ENCODE data around the gene PEX14.

Gene PEX14

DNA sequence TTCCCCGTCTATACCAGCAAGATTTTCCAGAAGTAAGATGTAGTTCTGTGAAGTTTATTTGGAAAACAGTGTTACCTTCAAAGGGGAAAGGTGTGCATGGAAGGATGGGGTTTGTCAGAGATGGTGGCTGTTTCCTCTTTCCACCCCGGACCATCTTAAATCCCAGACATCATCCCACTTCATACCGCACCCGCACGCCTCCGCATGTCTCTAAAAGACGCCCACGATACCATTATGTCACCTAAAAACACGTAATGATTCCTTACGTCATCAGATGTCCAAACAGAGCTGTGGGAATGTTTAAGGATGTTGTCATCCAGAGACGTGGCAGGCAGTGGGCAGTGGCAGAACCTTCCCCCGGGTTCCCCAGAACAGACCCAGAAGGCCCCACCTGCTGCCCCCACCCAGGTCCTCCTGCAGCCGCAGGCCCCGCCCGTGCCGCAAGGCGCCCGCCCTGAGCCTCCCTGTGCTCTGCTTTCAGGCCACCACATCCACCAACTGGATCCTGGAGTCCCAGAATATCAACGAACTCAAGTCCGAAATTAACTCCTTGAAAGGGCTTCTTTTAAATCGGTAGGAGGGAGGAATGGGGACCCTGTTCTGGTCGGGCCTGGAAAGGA, 152.2 kb downstream of the PEX14 start:
- H3K9ac ChIP-seq (ENCODE audit: insufficient read length, low read depth), result no peak overlapping the region
- H3K9me3 ChIP-seq (ENCODE audit: insufficient read depth, low read length), result no peaks in the 10 kb centered on the region
- peaks cover 29% of the 10 kb centered on the region for H3K36me3 ChIP-seq (ENCODE audit: insufficient read depth, insufficient read length, low read length)
- H3K4me3 ChIP-seq (ENCODE audit: insufficient read length, low read depth), result no peak overlapping the region
- peaks cover 4% of the 10 kb centered on the region for H3K4me1 ChIP-seq (ENCODE audit: insufficient read depth, insufficient read length)
- TF ChIP-seq ZNF274 (IDR thresholded peaks at IDR 0.05; ENCODE audit: low read depth, low read length) (no peak), YY1 (IDR thresholded peaks at IDR 0.05; ENCODE audit: insufficient read depth, insufficient read length) (no peak), SUZ12 (IDR thresholded peaks at IDR 0.05; ENCODE audit: extremely low read depth, insufficient read depth, insufficient read length) (no peak)
- no peak for DNase-seq (ENCODE audit: low read depth, low spot score)
- H3K27me3 ChIP-seq (ENCODE audit: insufficient read depth, insufficient read length), result no peaks in the 10 kb centered on the region

DNA sequence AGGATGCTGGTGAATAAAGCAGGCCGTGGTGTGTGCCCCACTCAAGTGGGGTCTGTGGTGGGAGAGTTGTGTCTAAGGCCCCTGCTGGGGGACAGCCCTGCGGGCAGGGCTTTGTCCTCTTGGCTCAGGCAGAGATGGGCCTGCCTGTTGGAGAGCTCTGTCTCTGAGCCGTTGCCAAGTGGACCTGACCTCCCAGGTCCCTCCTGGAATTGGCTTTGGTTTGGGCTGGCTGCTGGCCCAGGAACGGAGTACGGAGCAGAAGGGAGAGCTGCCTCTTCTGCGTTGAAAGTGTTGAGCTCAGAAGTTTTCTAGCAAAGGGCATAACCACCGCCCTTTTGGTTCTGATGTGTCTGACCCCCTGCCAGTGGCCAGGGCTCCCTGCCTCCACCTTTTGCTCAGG, 153.9 kb downstream of the PEX14 start:
- DNase-seq (ENCODE audit: low read depth, low spot score), result no peak
- Histone ChIP-seq H3K4me1 (ENCODE audit: insufficient read depth, insufficient read length) (peaks cover 10% of the 10 kb centered on the region), H3K4me3 (ENCODE audit: insufficient read length, low read depth) (no peak overlapping the region), H3K9me3 (ENCODE audit: insufficient read depth, low read length) (no peaks in the 10 kb centered on the region), H3K36me3 (ENCODE audit: insufficient read depth, insufficient read length, low read length) (peaks cover 29% of the 10 kb centered on the region), H3K27me3 (ENCODE audit: insufficient read depth, insufficient read length) (no peaks in the 10 kb centered on the region), H3K9ac (ENCODE audit: insufficient read length, low read depth) (no peak overlapping the region)
- TF ChIP-seq ZNF274 (IDR thresholded peaks at IDR 0.05; ENCODE audit: low read depth, low read length) (no peak), YY1 (IDR thresholded peaks at IDR 0.05; ENCODE audit: insufficient read depth, insufficient read length) (no peak), SUZ12 (IDR thresholded peaks at IDR 0.05; ENCODE audit: extremely low read depth, insufficient read depth, insufficient read length) (no peak)

DNA sequence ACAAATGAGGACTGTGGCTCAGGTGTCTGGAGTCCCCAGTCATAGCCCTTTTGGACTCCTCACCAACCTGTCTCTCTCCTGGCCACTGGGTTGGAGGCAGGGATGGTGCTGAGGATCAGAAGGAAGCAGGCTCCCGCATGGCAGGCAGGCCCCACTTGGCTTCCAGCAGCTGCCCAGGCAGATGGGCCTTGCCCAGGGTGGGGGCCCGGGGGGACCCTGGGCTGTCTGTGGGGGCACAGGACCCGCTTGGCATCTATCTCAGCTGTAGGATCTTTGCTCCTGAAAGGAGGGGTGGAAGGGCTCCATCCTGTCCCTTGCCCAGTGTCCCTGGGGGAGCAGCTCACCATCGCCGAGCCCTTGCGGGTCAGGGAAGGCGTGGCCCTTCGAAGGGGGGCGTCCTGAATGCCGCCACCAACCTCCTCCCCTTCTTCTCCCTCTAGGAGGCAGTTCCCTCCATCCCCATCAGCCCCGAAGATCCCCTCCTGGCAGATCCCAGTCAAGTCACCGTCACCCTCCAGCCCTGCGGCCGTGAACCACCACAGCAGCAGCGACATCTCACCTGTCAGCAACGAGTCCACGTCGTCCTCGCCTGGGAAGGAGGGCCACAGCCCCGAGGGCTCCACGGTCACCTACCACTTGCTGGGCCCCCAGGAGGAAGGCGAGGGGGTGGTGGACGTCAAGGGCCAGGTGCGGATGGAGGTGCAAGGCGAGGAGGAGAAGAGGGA, 154.5 kb downstream of the PEX14 start:
- no peak for DNase-seq (ENCODE audit: low read depth, low spot score)
- peaks cover 24% of the 10 kb centered on the region for H3K36me3 ChIP-seq (ENCODE audit: insufficient read depth, insufficient read length, low read length)
- no peaks in the 10 kb centered on the region for H3K9me3 ChIP-seq (ENCODE audit: insufficient read depth, low read length)
- no peak overlapping the region for H3K4me3 ChIP-seq (ENCODE audit: insufficient read length, low read depth)
- no peaks in the 10 kb centered on the region for H3K27me3 ChIP-seq (ENCODE audit: insufficient read depth, insufficient read length)
- H3K4me1 ChIP-seq (ENCODE audit: insufficient read depth, insufficient read length), result peaks cover 10% of the 10 kb centered on the region
- no peak for TF ChIP-seq YY1 (IDR thresholded peaks at IDR 0.05; ENCODE audit: insufficient read depth, insufficient read length)
- TF ChIP-seq ZNF274 (IDR thresholded peaks at IDR 0.05; ENCODE audit: low read depth, low read length), result no peak
- no peak for TF ChIP-seq SUZ12 (IDR thresholded peaks at IDR 0.05; ENCODE audit: extremely low read depth, insufficient read depth, insufficient read length)
- no peak overlapping the region for H3K9ac ChIP-seq (ENCODE audit: insufficient read length, low read depth)

DNA sequence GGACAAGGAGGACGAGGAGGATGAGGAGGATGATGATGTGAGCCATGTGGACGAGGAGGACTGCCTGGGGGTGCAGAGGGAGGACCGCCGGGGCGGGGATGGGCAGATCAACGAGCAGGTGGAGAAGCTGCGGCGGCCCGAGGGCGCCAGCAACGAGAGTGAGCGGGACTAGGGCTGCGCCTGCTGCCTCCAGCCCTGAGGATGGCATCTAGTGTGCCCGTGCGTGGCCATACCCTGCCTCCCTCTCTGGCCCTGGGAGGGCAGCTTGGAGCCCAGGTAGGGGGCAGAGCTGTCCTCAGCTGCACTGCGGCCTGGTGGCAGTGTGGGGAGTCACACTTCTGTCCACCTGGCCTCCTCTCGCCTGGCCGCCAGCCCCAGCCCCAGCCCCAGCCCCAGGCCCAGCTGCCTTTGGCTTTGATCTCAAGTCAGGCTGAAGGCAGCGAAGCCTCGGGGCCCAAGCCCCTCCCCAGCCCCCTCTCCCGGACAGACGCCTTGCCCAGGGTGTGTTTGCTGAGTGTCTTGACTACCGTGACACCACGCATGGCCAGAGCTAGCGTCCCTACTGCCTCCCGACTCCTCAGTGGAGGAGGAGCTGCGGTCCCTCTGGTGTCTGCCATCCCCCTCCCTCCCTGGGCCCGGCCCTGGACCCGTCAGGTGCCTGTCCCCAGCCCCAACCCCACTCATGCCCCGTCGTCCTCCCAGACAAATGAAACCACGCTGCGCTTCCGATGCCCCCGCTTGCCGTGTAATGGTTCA, 155.2 kb downstream of the PEX14 start:
- no peak for DNase-seq (ENCODE audit: low read depth, low spot score)
- no peak overlapping the region for H3K9ac ChIP-seq (ENCODE audit: insufficient read length, low read depth)
- peaks cover 17% of the 10 kb centered on the region for H3K36me3 ChIP-seq (ENCODE audit: insufficient read depth, insufficient read length, low read length)
- H3K4me3 ChIP-seq (ENCODE audit: insufficient read length, low read depth), result no peak overlapping the region
- no peaks in the 10 kb centered on the region for H3K27me3 ChIP-seq (ENCODE audit: insufficient read depth, insufficient read length)
- TF ChIP-seq ZNF274 (IDR thresholded peaks at IDR 0.05; ENCODE audit: low read depth, low read length), result no peak
- TF ChIP-seq SUZ12 (IDR thresholded peaks at IDR 0.05; ENCODE audit: extremely low read depth, insufficient read depth, insufficient read length), result no peak
- no peak for TF ChIP-seq YY1 (IDR thresholded peaks at IDR 0.05; ENCODE audit: insufficient read depth, insufficient read length)
- peaks cover 13% of the 10 kb centered on the region for H3K4me1 ChIP-seq (ENCODE audit: insufficient read depth, insufficient read length)
- no peaks in the 10 kb centered on the region for H3K9me3 ChIP-seq (ENCODE audit: insufficient read depth, low read length)

DNA sequence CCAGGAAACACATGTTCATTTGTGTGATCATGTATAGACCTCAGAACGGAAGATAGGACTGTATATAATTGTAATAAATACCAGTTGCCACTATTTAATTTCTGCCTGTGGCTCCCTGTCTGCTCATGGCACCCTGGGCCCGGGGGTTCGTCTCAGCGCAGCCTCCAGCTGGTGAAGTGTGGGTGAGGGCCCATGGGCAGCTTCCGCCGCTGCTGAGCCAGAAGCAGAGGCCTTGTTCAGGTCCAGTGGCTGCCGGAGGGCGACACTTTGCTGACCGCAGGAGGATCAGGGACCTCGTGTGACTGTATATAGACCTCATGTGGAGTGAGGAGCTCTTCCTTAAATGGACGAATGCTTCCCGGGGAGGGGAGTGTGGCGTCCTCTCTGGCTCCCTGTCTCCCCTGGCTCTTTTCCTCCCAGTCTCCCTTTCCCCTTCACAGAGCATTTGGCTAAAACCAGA, 155.9 kb downstream of the PEX14 start:
- TF ChIP-seq SUZ12 (IDR thresholded peaks at IDR 0.05; ENCODE audit: extremely low read depth, insufficient read depth, insufficient read length) (no peak), ZNF274 (IDR thresholded peaks at IDR 0.05; ENCODE audit: low read depth, low read length) (no peak), YY1 (IDR thresholded peaks at IDR 0.05; ENCODE audit: insufficient read depth, insufficient read length) (no peak)
- no peak for DNase-seq (ENCODE audit: low read depth, low spot score)
- Histone ChIP-seq H3K36me3 (ENCODE audit: insufficient read depth, insufficient read length, low read length) (peaks cover 15% of the 10 kb centered on the region), H3K4me3 (ENCODE audit: insufficient read length, low read depth) (no peak overlapping the region), H3K27me3 (ENCODE audit: insufficient read depth, insufficient read length) (no peaks in the 10 kb centered on the region), H3K9me3 (ENCODE audit: insufficient read depth, low read length) (no peaks in the 10 kb centered on the region), H3K9ac (ENCODE audit: insufficient read length, low read depth) (no peak overlapping the region), H3K4me1 (ENCODE audit: insufficient read depth, insufficient read length) (peaks cover 13% of the 10 kb centered on the region)

DNA sequence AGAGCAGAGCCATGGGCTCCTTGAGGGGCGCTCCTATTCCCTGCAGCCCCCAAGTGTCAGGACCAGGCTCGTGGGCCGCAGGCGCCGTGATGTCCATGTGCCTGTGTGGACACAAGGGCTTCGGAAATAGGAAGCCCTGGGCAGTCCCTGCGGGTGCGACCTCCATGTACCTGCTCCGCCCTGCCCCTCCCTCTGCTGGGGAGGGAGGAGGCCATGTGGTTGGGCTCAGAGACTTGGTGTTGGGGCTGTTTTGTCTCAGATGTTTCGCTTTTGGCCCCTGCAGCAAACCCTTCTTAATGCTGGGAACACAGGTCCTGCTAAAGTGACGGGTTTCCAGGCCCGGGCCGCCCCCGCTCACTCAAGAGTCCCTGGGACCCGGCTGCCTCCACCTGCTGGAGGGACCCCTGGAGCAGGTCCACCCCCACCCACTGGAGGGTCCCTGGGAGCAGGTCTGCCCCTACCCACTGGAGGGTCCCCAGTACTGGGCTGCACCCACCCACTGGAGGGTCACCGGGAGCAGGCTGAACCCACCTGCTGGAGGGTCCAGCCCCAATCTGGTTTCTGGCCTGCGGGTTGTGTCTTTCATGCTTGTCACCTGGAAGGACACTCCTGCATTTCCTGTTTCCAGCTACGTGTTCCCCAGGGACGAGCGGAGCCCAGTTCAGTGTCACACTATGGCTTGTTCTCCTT, 156.5 kb downstream of the PEX14 start:
- no peak overlapping the region for H3K4me3 ChIP-seq (ENCODE audit: insufficient read length, low read depth)
- H3K36me3 ChIP-seq (ENCODE audit: insufficient read depth, insufficient read length, low read length), result peaks cover 15% of the 10 kb centered on the region
- peaks cover 13% of the 10 kb centered on the region for H3K4me1 ChIP-seq (ENCODE audit: insufficient read depth, insufficient read length)
- H3K9ac ChIP-seq (ENCODE audit: insufficient read length, low read depth), result no peak overlapping the region
- no peaks in the 10 kb centered on the region for H3K9me3 ChIP-seq (ENCODE audit: insufficient read depth, low read length)
- no peaks in the 10 kb centered on the region for H3K27me3 ChIP-seq (ENCODE audit: insufficient read depth, insufficient read length)
- no peak for DNase-seq (ENCODE audit: low read depth, low spot score)
- no peak for TF ChIP-seq ZNF274 (IDR thresholded peaks at IDR 0.05; ENCODE audit: low read depth, low read length)
- no peak for TF ChIP-seq YY1 (IDR thresholded peaks at IDR 0.05; ENCODE audit: insufficient read depth, insufficient read length)
- TF ChIP-seq SUZ12 (IDR thresholded peaks at IDR 0.05; ENCODE audit: extremely low read depth, insufficient read depth, insufficient read length), result no peak

Data from NT2/D1 (cell line).